GM23338 (cell line): ENCODE measurements around the gene SEPTIN11. TPM values are rescaled to one million over a fixed set of nuclear protein-coding genes. Genes with fewer than 3 reads are reported as not detected.

Experiments used
- ATAC-seq: fragments of 200-7000 bp; cut with Tn5 transposase; 3 replicates; pipeline ENCODE4 v1.9.1; 2020
- DNase-seq: peaks from one replicate; pipeline ENCODE4 v3.0.0-alpha.2; 2015; ENCODE audit warnings: low spot score
- H2AFZ ChIP-seq: fragments of 200-600 bp; sonication (generic); 2 replicates; pipeline ENCODE4 v1.8.0; 2016; ENCODE audit warnings: antibody characterized with exemption, mild to moderate bottlenecking, moderate library complexity
- H3F3A ChIP-seq: fragments of 200-600 bp; sonication (generic); replicated peaks from 2 replicates; pipeline ENCODE4 v1.8.0; 2017; ENCODE audit warnings: antibody characterized with exemption, mixed run types, low read depth
- H3K27ac ChIP-seq: fragments of 200-600 bp; sonication (generic); 2 replicates; pipeline ENCODE4 v1.6.1; 2016; ENCODE audit warnings: low read depth
- H3K27me3 ChIP-seq: fragments of 200-600 bp; sonication (generic); 2 replicates; pipeline ENCODE4 v1.8.0; 2016; ENCODE audit warnings: mild to moderate bottlenecking, mixed run types, moderate library complexity; ENCODE audit not compliant: insufficient read depth
- H3K36me3 ChIP-seq: fragments of 200-600 bp; sonication (generic); 2 replicates; pipeline ENCODE4 v1.8.0; 2016; ENCODE audit warnings: mild to moderate bottlenecking; ENCODE audit not compliant: insufficient read depth
- H3K4me1 ChIP-seq: fragments of 200-600 bp; sonication (generic); 2 replicates; pipeline ENCODE4 v1.8.0; 2016; ENCODE audit warnings: mild to moderate bottlenecking, moderate library complexity; ENCODE audit not compliant: insufficient read depth
- H3K4me2 ChIP-seq: fragments of 200-600 bp; sonication (generic); 2 replicates; pipeline ENCODE4 v1.7.1; 2017; ENCODE audit warnings: mixed run types
- H3K4me3 ChIP-seq: fragments of 200-600 bp; sonication (generic); 2 replicates; pipeline ENCODE4 v1.6.1; 2016; ENCODE audit warnings: mixed run types
- H3K79me2 ChIP-seq: fragments of 200-600 bp; sonication (generic); replicated peaks from 2 replicates; pipeline ENCODE4 v1.8.0; 2017; ENCODE audit warnings: mild to moderate bottlenecking; ENCODE audit not compliant: insufficient read depth
- H3K9me2 ChIP-seq: fragments of 200-600 bp; sonication (generic); 2 replicates; pipeline ENCODE4 v1.8.0; 2017; ENCODE audit not compliant: insufficient read depth
- H4K20me1 ChIP-seq: fragments of 200-600 bp; sonication (generic); replicated peaks from 2 replicates; pipeline ENCODE4 v1.8.0; 2017; ENCODE audit warnings: mild to moderate bottlenecking; ENCODE audit not compliant: insufficient read depth
- H3K27ac Mint-ChIP-seq: 2 replicates; pipeline ENCODE4 v1.8.0; 2020; ENCODE audit warnings: inconsistent platforms, mild to moderate bottlenecking, moderate library complexity, mixed read lengths
- H3K27me3 Mint-ChIP-seq: 3 replicates; pipeline ENCODE4 v1.8.0; 2022; ENCODE audit warnings: low read depth, mild to moderate bottlenecking, moderate library complexity, mixed read lengths, inconsistent platforms; ENCODE audit not compliant: insufficient read depth, poor library complexity
- H3K36me3 Mint-ChIP-seq: 3 replicates; pipeline ENCODE4 v1.8.0; 2021; ENCODE audit warnings: low read depth, mild to moderate bottlenecking, inconsistent platforms, moderate library complexity, mixed read lengths
- H3K4me1 Mint-ChIP-seq: 3 replicates; pipeline ENCODE4 v1.8.0; 2020; ENCODE audit warnings: mild to moderate bottlenecking, inconsistent platforms, mixed read lengths
- H3K4me3 Mint-ChIP-seq: 3 replicates; pipeline ENCODE4 v1.8.0; 2021; ENCODE audit warnings: moderate library complexity, mild to moderate bottlenecking, inconsistent platforms, mixed read lengths
- H3K9me3 Mint-ChIP-seq: 3 replicates; pipeline ENCODE4 v1.8.0; 2020; ENCODE audit warnings: moderate library complexity, mild to moderate bottlenecking, inconsistent platforms, mixed read lengths
- NANOG ChIP-seq: IDR thresholded peaks from 2 replicates; pipeline ENCODE4 v1.6.1; 2016; ENCODE audit warnings: antibody characterized with exemption, borderline replicate concordance
- POLR2AphosphoS5 ChIP-seq: IDR thresholded peaks from 2 replicates; pipeline ENCODE4 v1.6.1; 2016; ENCODE audit warnings: antibody characterized with exemption, low read depth
- STAT1 ChIP-seq: IDR thresholded peaks from one replicate; pipeline ENCODE4 v1.6.1; 2016; ENCODE audit warnings: antibody characterized with exemption; ENCODE audit not compliant: unreplicated experiment
- ZNF114 ChIP-seq: fragments of 250-450 bp; sonication (Bioruptor Pico); IDR thresholded peaks from 2 replicates; pipeline ENCODE4 v1.5.0; 2020; ENCODE audit warnings: mild to moderate bottlenecking, moderate library complexity
- ZNF331 ChIP-seq: fragments of 250-450 bp; sonication (Bioruptor Pico); IDR thresholded peaks from 2 replicates; pipeline ENCODE4 v1.5.0; 2020; ENCODE audit warnings: low read depth, mild to moderate bottlenecking, moderate library complexity
- ZNF462 ChIP-seq: fragments of 250-450 bp; sonication (Bioruptor Pico); IDR thresholded peaks from 2 replicates; pipeline ENCODE4 v1.5.0; 2020; ENCODE audit warnings: mild to moderate bottlenecking, moderate library complexity
- long read RNA-seq: library from polyadenylated mRNA; unstranded; transcript quantifications from one replicate; pipeline ENCODE4 v2.0.0, GENCODE V29; 2020; ENCODE audit not compliant: unreplicated experiment
- polyA plus RNA-seq: library from polyadenylated mRNA; unstranded; fragments of >200 nt; fragmentation: Nextera tagmentation; extraction: Ambion mirVana; gene quantifications from 2 replicates; pipeline ENCODE4 v1.2.1, GENCODE V29; 2016
- total RNA-seq: library from RNA; depleted of rRNA; stranded (reverse); fragments of >200 nt; shearing (Covaris generic); gene quantifications from 2 replicates; pipeline ENCODE4 v1.2.3, GENCODE V29; 2014; rRNA removed
- TF ChIP-seq, protein P1 (sequence below): IDR thresholded peaks from 2 replicates; pipeline ENCODE4 v1.6.1; 2016; ENCODE audit warnings: antibody characterized with exemption

Gene SEPTIN11
- 72.0 and 81.6 TPM in 2 replicates for total RNA-seq
- 57.3 and 80.0 TPM in 2 replicates for polyA plus RNA-seq
- long read RNA-seq, full-length matches to known transcripts, result 51 of 109 reads
- long read RNA-seq, partial matches to known transcripts, result 42 of 109 reads
- long read RNA-seq, other reads (novel, unspliced or antisense), result 16 of 109 reads

DNA sequence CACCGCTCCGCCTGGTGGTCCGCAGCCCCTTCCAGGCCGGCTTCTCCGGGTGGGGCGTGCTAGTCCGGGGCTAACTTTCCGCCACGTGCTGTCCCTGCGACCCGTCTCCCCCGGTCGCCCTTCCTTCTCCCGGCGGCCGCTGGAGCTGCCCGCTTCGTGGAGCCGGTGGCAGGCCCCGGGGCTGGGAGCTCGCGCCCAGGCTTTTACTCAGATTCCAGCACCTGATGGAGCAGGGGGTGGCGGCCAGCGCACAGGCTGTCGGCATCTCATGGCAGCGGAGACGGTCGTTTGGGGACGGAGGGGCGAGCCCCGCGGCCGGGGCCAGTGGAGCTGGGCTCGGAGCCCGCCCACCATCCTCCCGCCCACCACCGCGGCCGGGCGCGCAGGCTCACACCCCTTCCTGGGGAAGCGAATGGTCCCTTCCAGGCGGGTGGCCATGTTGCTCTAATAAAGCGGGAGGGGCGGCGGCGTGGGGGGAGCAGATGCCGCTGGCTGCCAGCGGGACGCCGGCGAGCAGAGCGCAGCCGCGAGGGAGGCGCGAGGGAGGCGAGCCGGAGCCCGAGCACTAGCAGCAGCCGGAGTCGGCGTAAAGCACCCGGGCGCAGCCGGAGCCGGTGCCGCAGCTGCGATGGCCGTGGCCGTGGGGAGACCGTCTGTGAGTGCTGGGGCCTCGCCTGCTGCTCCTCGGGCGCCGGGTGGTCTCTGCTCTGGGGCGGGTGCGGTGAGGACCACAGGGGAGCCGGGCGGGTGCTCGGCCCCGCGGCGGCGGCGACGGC, at the start of gene SEPTIN11:
SEPTIN11 (plus strand) TSS at position 477 of the 776 bp plus-strand sequence; CDS start at position 629, 152 bp downstream.
- Mint-ChIP-seq H3K27ac (no peak within 1 kb of the TSS), H3K9me3 (no peaks in the 10 kb centered on the region), H3K36me3 (peaks cover 4% of the 10 kb centered on the region; the same call in 1 of the 3 replicates), H3K4me1 (peaks cover 38% of the 10 kb centered on the region), H3K27me3 (peaks cover 28% of the 10 kb centered on the region), H3K4me3 (peak within 1 kb of the TSS; percentile 81)
- H3K27ac ChIP-seq, result no peak within 1 kb of the TSS
- peaks cover 35% of the 10 kb centered on the region for H3K4me1 ChIP-seq
- H3K79me2 ChIP-seq, result peaks cover 51% of the 10 kb centered on the region
- peak within 1 kb of the TSS; percentile 88 for H3K4me2 ChIP-seq
- H3K9me2 ChIP-seq, result no peaks in the 10 kb centered on the region
- TF ChIP-seq, protein P1, sequence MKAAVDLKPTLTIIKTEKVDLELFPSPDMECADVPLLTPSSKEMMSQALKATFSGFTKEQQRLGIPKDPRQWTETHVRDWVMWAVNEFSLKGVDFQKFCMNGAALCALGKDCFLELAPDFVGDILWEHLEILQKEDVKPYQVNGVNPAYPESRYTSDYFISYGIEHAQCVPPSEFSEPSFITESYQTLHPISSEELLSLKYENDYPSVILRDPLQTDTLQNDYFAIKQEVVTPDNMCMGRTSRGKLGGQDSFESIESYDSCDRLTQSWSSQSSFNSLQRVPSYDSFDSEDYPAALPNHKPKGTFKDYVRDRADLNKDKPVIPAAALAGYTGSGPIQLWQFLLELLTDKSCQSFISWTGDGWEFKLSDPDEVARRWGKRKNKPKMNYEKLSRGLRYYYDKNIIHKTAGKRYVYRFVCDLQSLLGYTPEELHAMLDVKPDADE, result 0 out of 2 replicates have a peak, but pooled peaks have one; percentile 26
- TF ChIP-seq ZNF114 (CRISPR knock-in tag) (no peak), POLR2AphosphoS5 (peak; percentile 71)
- H2AFZ ChIP-seq, result peak within 1 kb of the TSS; percentile 96
- ATAC-seq (peak; percentile 74), DNase-seq (peak; percentile 96)
- peaks cover 18% of the 10 kb centered on the region for H4K20me1 ChIP-seq
- peak within 1 kb of the TSS; percentile 96 for H3K4me3 ChIP-seq
- H3K27me3 ChIP-seq, result peaks cover 32% of the 10 kb centered on the region
- no peaks in the 10 kb centered on the region for H3K36me3 ChIP-seq
- H3F3A ChIP-seq, result no peaks in the 10 kb centered on the region

DNA sequence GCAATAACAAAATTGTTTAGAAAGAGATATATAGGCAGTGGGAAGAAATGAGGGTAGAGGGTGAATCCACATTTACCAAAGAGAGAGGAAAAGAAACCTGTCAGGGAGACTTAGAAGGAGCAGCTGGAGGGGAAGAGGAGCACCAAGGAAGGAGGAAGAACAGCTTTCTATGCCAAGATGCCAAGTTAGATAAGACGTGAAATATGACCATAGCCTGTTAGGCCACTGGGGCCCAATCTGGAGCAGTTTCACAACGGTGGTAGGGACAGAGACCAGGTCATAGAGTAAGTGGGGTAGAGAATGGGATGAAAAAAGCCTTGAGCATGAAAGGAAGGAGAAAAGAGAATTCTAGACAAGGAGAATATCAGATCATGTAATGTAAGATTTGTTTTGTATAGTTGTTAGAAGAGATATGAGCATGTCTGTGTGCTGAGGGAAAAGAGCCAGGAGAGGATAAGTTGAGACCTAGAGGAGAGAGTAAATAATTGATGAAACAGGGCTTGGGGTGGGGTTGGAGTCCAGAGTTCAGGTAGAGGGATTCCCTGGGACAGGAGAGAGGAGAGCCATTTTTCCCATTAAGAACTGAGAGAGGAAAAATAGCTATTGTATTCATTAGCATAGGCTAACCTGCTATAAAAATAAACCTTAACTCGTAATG, 47.2 kb upstream of the SEPTIN11 start:
- peaks cover 13% of the 10 kb centered on the region for H3K36me3 Mint-ChIP-seq
- DNase-seq (no peak), ATAC-seq (no peak)
- Histone ChIP-seq H3K4me3 (no peak overlapping the region), H3K4me2 (no peak overlapping the region), H3K9me2 (peaks cover 16% of the 10 kb centered on the region), H2AFZ (no peak overlapping the region), H3K4me1 (peaks cover 16% of the 10 kb centered on the region; the same call in 1 of the 2 replicates), H3K27ac (no peak overlapping the region), H3K27me3 (peaks cover 31% of the 10 kb centered on the region), H3K36me3 (0 out of 2 replicates have a peak, but pooled peaks cover 4% of the 10 kb centered on the region), H3K79me2 (no peaks in the 10 kb centered on the region), H4K20me1 (no peaks in the 10 kb centered on the region), H3F3A (no peaks in the 10 kb centered on the region)
- H3K4me1 Mint-ChIP-seq, result peaks cover 16% of the 10 kb centered on the region
- peaks cover 23% of the 10 kb centered on the region for H3K27me3 Mint-ChIP-seq
- H3K9me3 Mint-ChIP-seq, result peaks cover 10% of the 10 kb centered on the region
- no peak overlapping the region for H3K27ac Mint-ChIP-seq
- no peak overlapping the region for H3K4me3 Mint-ChIP-seq
- no peak for TF ChIP-seq ZNF331 (CRISPR knock-in tag)
- TF ChIP-seq, protein P1, result no peak
- no peak for TF ChIP-seq STAT1
- TF ChIP-seq ZNF462 (CRISPR knock-in tag), result no peak
- no peak for TF ChIP-seq NANOG
- no peak for TF ChIP-seq ZNF114 (CRISPR knock-in tag)
- no peak for TF ChIP-seq POLR2AphosphoS5
